ENCODE data around the gene COL4A5. TPM values are rescaled to one million over a fixed set of nuclear protein-coding genes. Genes with fewer than 3 reads are reported as not detected.
"Not testable (repeated sequence)": the region's sequence is repeated elsewhere in the genome, so short reads cannot be mapped to it uniquely, and the experiment has no call there.

The COL4A5 gene
- total RNA-seq, result 18.7 and 32.5 TPM in 2 replicates

GRCh38 chrX:108439426-108439942, at the start of gene COL4A5:
COL4A5 (plus strand) TSS chrX:108439838; CDS start chrX:108440126, 288 bp downstream.
- DNase-seq (ENCODE audit: low read depth in 2 of 2), result peak; percentile 87 to 90

GRCh38 chrX:108390976-108391717, 48.5 kb upstream of the COL4A5 start:
- not testable (repeated sequence) for DNase-seq (ENCODE audit: low read depth in 2 of 2)

- DNase-seq (ENCODE audit: low read depth in 2 of 2), result peak in 1 of 2 donors; percentile 72
Observed at GRCh38 chrX:108396188-108396891, 43.3 kb upstream of the COL4A5 start.

GRCh38 chrX:108396986-108397385, 42.7 kb upstream of the COL4A5 start:
- DNase-seq (ENCODE audit: low read depth in 2 of 2), result no peak

GRCh38 chrX:108397627-108398391, 41.8 kb upstream of the COL4A5 start:
- peak in 1 of 2 donors; percentile 62 for DNase-seq (ENCODE audit: low read depth in 2 of 2)

- peak; percentile 19 to 72 for DNase-seq (ENCODE audit: low read depth in 2 of 2)
Observed at GRCh38 chrX:108399418-108400165, 40.0 kb upstream of the COL4A5 start.

GRCh38 chrX:108412783-108413182, 26.9 kb upstream of the COL4A5 start:
- no peak for DNase-seq (ENCODE audit: low read depth in 2 of 2)

GRCh38 chrX:108415146-108415545, 24.5 kb upstream of the COL4A5 start:
- peak; percentile 31 to 49 for DNase-seq (ENCODE audit: low read depth in 2 of 2)

GRCh38 chrX:108415891-108416290, 23.7 kb upstream of the COL4A5 start:
- peak in 1 of 2 donors; percentile 75 for DNase-seq (ENCODE audit: low read depth in 2 of 2)

- DNase-seq (ENCODE audit: low read depth in 2 of 2), result no peak
Observed at GRCh38 chrX:108417257-108417656, 22.4 kb upstream of the COL4A5 start.

- no peak for DNase-seq (ENCODE audit: low read depth in 2 of 2)
Observed at GRCh38 chrX:108419401-108419800, 20.2 kb upstream of the COL4A5 start.

GRCh38 chrX:108420481-108420880, 19.2 kb upstream of the COL4A5 start:
- DNase-seq (ENCODE audit: low read depth in 2 of 2), result no peak

- no peak for DNase-seq (ENCODE audit: low read depth in 2 of 2)
Observed at GRCh38 chrX:108426262-108426661, 13.4 kb upstream of the COL4A5 start.

GRCh38 chrX:108435261-108435660, 4.4 kb upstream of the COL4A5 start:
- no peak for DNase-seq (ENCODE audit: low read depth in 2 of 2)

- DNase-seq (ENCODE audit: low read depth in 2 of 2), result peak in 1 of 2 donors; percentile 41
Observed at GRCh38 chrX:108437349-108438109, 2.1 kb upstream of the COL4A5 start.

GRCh38 chrX:108438110-108438623, 1.5 kb upstream of the COL4A5 start, which contains the start of gene COL4A6:
COL4A6 (minus strand) TSS chrX:108438422; CDS start chrX:108438196, 226 bp downstream.
- peak; percentile 18 to 30 for DNase-seq (ENCODE audit: low read depth in 2 of 2)

- DNase-seq (ENCODE audit: low read depth in 2 of 2), result peak; percentile 29 to 47
Observed at GRCh38 chrX:108439961-108440696, 491 bp downstream of the COL4A5 start.

GRCh38 chrX:108442901-108443464, 3.3 kb downstream of the COL4A5 start:
- peak; percentile 2 to 71 for DNase-seq (ENCODE audit: low read depth in 2 of 2)

GRCh38 chrX:108447303-108447702, 7.7 kb downstream of the COL4A5 start:
- DNase-seq (ENCODE audit: low read depth in 2 of 2), result peak; percentile 23 to 27
